K562 (cell line): ENCODE data around the gene ANKS1B.

Experiments
- HOMEZ ChIP-seq: fragments of 250-450 bp; sonication (Bioruptor Pico); IDR thresholded peaks from 2 replicates; pipeline ENCODE4 v1.4.0; 2020; ENCODE audit warnings: mild to moderate bottlenecking, moderate library complexity
- TEAD2 ChIP-seq: fragments of 450-650 bp; IDR thresholded peaks from 2 replicates; pipeline ENCODE4 v1.6.1; 2016; ENCODE audit warnings: missing genetic modification characterization, control low read depth, missing compliant biosample characterization
- XRCC5 ChIP-seq: fragments of 200-400 bp; formaldehyde crosslinking; IDR thresholded peaks from 2 replicates; pipeline ENCODE4 v1.6.1; 2017; ENCODE audit warnings: low read depth, mild to moderate bottlenecking, low read length

DNA sequence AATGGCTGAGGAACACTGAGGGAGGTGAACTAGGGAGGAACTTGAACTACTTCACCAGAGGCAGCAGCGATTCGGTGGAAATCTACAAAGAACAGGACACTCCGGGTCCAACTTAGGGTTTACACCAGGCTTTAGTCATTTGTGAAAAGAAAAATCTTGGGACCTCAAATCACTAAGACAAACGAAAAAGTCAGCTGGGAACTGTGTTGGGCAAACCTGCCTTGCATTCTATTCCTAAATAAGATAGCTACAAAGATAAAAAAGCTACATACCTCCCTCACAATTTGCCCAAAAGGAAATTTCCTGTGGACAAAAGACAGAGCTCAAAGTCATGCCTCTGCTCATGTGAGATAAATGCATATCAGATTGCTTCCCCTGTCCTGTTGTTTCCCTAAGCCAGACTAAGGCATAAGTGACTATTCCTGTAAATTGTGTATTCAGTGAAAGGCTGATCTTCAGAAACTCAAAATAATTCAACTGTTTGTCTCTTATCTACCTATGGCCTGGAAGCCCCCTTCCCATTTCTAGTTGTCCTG, 1233.1 kb downstream of the ANKS1B start:
- TF ChIP-seq HOMEZ (CRISPR knock-in tag) (no peak), TEAD2 (tag) (no peak), XRCC5 (no peak)
